ENCODE data around the gene ALG1.

DNA sequence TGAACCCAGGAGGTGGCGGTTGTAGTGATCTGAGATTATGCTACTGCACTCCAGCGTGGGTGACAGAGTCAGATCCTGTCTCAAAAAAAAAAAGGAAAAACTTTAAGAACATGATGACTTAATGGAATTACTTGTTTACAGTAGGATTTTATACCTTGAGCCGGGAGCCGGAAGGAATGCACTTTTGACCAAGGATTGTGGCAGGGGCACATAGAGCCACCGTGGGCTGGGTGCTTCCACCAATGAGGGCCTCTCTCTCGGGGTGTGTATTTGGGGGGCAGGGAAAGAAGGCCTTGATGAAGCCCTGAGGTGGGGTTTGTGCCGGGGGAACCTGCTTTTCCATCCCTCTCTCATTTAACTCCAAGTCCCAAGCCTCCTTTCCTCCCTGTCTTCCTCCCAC, 31.2 kb upstream of the ALG1 start:
- TF ChIP-seq, protein P1, sequence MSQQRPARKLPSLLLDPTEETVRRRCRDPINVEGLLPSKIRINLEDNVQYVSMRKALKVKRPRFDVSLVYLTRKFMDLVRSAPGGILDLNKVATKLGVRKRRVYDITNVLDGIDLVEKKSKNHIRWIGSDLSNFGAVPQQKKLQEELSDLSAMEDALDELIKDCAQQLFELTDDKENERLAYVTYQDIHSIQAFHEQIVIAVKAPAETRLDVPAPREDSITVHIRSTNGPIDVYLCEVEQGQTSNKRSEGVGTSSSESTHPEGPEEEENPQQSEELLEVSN (IDR thresholded peaks at IDR 0.05; ENCODE audit: borderline replicate concordance, low read depth) = no peak
- TF ChIP-seq, protein P2, sequence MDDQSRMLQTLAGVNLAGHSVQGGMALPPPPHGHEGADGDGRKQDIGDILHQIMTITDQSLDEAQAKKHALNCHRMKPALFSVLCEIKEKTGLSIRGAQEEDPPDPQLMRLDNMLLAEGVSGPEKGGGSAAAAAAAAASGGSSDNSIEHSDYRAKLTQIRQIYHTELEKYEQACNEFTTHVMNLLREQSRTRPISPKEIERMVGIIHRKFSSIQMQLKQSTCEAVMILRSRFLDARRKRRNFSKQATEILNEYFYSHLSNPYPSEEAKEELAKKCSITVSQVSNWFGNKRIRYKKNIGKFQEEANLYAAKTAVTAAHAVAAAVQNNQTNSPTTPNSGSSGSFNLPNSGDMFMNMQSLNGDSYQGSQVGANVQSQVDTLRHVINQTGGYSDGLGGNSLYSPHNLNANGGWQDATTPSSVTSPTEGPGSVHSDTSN (IDR thresholded peaks at IDR 0.05) = no peak
- TF ChIP-seq, protein P3, sequence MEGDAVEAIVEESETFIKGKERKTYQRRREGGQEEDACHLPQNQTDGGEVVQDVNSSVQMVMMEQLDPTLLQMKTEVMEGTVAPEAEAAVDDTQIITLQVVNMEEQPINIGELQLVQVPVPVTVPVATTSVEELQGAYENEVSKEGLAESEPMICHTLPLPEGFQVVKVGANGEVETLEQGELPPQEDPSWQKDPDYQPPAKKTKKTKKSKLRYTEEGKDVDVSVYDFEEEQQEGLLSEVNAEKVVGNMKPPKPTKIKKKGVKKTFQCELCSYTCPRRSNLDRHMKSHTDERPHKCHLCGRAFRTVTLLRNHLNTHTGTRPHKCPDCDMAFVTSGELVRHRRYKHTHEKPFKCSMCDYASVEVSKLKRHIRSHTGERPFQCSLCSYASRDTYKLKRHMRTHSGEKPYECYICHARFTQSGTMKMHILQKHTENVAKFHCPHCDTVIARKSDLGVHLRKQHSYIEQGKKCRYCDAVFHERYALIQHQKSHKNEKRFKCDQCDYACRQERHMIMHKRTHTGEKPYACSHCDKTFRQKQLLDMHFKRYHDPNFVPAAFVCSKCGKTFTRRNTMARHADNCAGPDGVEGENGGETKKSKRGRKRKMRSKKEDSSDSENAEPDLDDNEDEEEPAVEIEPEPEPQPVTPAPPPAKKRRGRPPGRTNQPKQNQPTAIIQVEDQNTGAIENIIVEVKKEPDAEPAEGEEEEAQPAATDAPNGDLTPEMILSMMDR (IDR thresholded peaks at IDR 0.05) = no peak
- no peak for TF ChIP-seq MAZ (IDR thresholded peaks at IDR 0.05; ENCODE audit: borderline replicate concordance, low read depth, low read length)
- no peak for TF ChIP-seq EP300 (IDR thresholded peaks at IDR 0.05)
- TF ChIP-seq, protein P4, sequence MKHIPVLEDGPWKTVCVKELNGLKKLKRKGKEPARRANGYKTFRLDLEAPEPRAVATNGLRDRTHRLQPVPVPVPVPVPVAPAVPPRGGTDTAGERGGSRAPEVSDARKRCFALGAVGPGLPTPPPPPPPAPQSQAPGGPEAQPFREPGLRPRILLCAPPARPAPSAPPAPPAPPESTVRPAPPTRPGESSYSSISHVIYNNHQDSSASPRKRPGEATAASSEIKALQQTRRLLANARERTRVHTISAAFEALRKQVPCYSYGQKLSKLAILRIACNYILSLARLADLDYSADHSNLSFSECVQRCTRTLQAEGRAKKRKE (CRISPR knock-in tag; IDR thresholded peaks at IDR 0.05; ENCODE audit: low read depth) = no peak
- no peak for TF ChIP-seq ZC3H11A (IDR thresholded peaks at IDR 0.05)
- TF ChIP-seq NFE2L2 (conservative IDR thresholded peaks at IDR 0.05; ENCODE audit: low read length) = no peak
- TF ChIP-seq, protein P5, sequence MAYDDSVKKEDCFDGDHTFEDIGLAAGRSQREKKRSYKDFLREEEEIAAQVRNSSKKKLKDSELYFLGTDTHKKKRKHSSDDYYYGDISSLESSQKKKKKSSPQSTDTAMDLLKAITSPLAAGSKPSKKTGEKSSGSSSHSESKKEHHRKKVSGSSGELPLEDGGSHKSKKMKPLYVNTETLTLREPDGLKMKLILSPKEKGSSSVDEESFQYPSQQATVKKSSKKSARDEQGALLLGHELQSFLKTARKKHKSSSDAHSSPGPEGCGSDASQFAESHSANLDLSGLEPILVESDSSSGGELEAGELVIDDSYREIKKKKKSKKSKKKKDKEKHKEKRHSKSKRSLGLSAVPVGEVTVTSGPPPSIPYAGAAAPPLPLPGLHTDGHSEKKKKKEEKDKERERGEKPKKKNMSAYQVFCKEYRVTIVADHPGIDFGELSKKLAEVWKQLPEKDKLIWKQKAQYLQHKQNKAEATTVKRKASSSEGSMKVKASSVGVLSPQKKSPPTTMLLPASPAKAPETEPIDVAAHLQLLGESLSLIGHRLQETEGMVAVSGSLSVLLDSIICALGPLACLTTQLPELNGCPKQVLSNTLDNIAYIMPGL (CRISPR knock-in tag; IDR thresholded peaks at IDR 0.05; ENCODE audit: borderline replicate concordance) = no peak
- TF ChIP-seq CEBPB (IDR thresholded peaks at IDR 0.05) = no peak
- TF ChIP-seq, protein P6, sequence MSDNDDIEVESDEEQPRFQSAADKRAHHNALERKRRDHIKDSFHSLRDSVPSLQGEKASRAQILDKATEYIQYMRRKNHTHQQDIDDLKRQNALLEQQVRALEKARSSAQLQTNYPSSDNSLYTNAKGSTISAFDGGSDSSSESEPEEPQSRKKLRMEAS (IDR thresholded peaks at IDR 0.05) = no peak
